Measurements from ENCODE around the gene FUT8.

Gene FUT8

GRCh38 chr14:65412032-65412846, at the start of gene FUT8:
Gene FUT8 (plus strand): TSS chr14:65412730. CDS start chr14:65561564, 148,834 bp downstream.
- H3K4me2 ChIP-seq (ENCODE audit: insufficient read depth, low read length): peak within 1 kb of the TSS; percentile 76
- H3K79me2 ChIP-seq (ENCODE audit: insufficient read depth, low read length): peaks cover 51% of the 10 kb centered on the region
- no peak for TF ChIP-seq EZH2 (IDR thresholded peaks at IDR 0.05; ENCODE audit: borderline replicate concordance, low read depth, low read length, severe bottlenecking)
- peak; percentile 71 for TF ChIP-seq CTCF (IDR thresholded peaks at IDR 0.05; ENCODE audit: borderline replicate concordance, extremely low read depth, low read length, poor library complexity, severe bottlenecking)
- no peaks in the 10 kb centered on the region for H3K9me3 ChIP-seq (ENCODE audit: insufficient read depth, low read length, severe bottlenecking)
- peak within 1 kb of the TSS; percentile 88 for H3K27ac ChIP-seq (ENCODE audit: low read length)
- peaks cover 42% of the 10 kb centered on the region for H3K4me1 ChIP-seq (ENCODE audit: insufficient read depth, low read length)
- no peaks in the 10 kb centered on the region for H3K27me3 ChIP-seq (ENCODE audit: insufficient read depth, low read length, poor library complexity)
- peak within 1 kb of the TSS; percentile 91 for H2AFZ ChIP-seq (ENCODE audit: low read depth, low read length)
- H3K9ac ChIP-seq (ENCODE audit: low read depth, low read length): peak within 1 kb of the TSS; percentile 84
- ATAC-seq (ENCODE audit: insufficient read depth, low read depth) (peak; percentile 85), DNase-seq (peak; percentile 98)
- peaks cover 14% of the 10 kb centered on the region; the same call in 1 of the 2 replicates for H4K20me1 ChIP-seq (ENCODE audit: insufficient read depth, low read length)
- no peaks in the 10 kb centered on the region for H3K36me3 ChIP-seq (ENCODE audit: insufficient read depth, low read length)
- H3K4me3 ChIP-seq (ENCODE audit: low read depth in 1 of 2, low read length in 2 of 2): peak within 1 kb of the TSS; percentile 66 to 79

- H3K27ac ChIP-seq (ENCODE audit: low read length): no peak overlapping the region
- no peak overlapping the region for H3K4me2 ChIP-seq (ENCODE audit: insufficient read depth, low read length)
- no peak for DNase-seq
- H2AFZ ChIP-seq (ENCODE audit: low read depth, low read length): no peak overlapping the region
- TF ChIP-seq EZH2 (IDR thresholded peaks at IDR 0.05; ENCODE audit: borderline replicate concordance, low read depth, low read length, severe bottlenecking): no peak
- TF ChIP-seq CTCF (IDR thresholded peaks at IDR 0.05; ENCODE audit: borderline replicate concordance, extremely low read depth, low read length, poor library complexity, severe bottlenecking): no peak
- no peaks in the 10 kb centered on the region for H3K36me3 ChIP-seq (ENCODE audit: insufficient read depth, low read length)
- ATAC-seq (ENCODE audit: insufficient read depth, low read depth): no peak
- H3K27me3 ChIP-seq (ENCODE audit: insufficient read depth, low read length, poor library complexity): no peaks in the 10 kb centered on the region
- H3K4me1 ChIP-seq (ENCODE audit: insufficient read depth, low read length): no peaks in the 10 kb centered on the region
- no peak overlapping the region for H3K4me3 ChIP-seq (ENCODE audit: low read depth in 1 of 2, low read length in 2 of 2)
- H3K9ac ChIP-seq (ENCODE audit: low read depth, low read length): no peak overlapping the region
- no peaks in the 10 kb centered on the region for H3K79me2 ChIP-seq (ENCODE audit: insufficient read depth, low read length)
- no peaks in the 10 kb centered on the region for H4K20me1 ChIP-seq (ENCODE audit: insufficient read depth, low read length)
- H3K9me3 ChIP-seq (ENCODE audit: insufficient read depth, low read length, severe bottlenecking): no peaks in the 10 kb centered on the region
Measured at GRCh38 chr14:65366802-65367565, 45.5 kb upstream of the FUT8 start.

- Histone ChIP-seq H3K79me2 (ENCODE audit: insufficient read depth, low read length) (no peaks in the 10 kb centered on the region), H3K36me3 (ENCODE audit: insufficient read depth, low read length) (no peaks in the 10 kb centered on the region), H2AFZ (ENCODE audit: low read depth, low read length) (no peak overlapping the region), H3K27me3 (ENCODE audit: insufficient read depth, low read length, poor library complexity) (no peaks in the 10 kb centered on the region), H3K9ac (ENCODE audit: low read depth, low read length) (no peak overlapping the region), H3K4me1 (ENCODE audit: insufficient read depth, low read length) (no peaks in the 10 kb centered on the region), H3K27ac (ENCODE audit: low read length) (no peak overlapping the region), H3K9me3 (ENCODE audit: insufficient read depth, low read length, severe bottlenecking) (no peaks in the 10 kb centered on the region), H3K4me2 (ENCODE audit: insufficient read depth, low read length) (no peak overlapping the region), H3K4me3 (ENCODE audit: low read depth in 1 of 2, low read length in 2 of 2) (no peak overlapping the region), H4K20me1 (ENCODE audit: insufficient read depth, low read length) (no peaks in the 10 kb centered on the region)
- TF ChIP-seq CTCF (IDR thresholded peaks at IDR 0.05; ENCODE audit: borderline replicate concordance, extremely low read depth, low read length, poor library complexity, severe bottlenecking): no peak
- no peak for TF ChIP-seq EZH2 (IDR thresholded peaks at IDR 0.05; ENCODE audit: borderline replicate concordance, low read depth, low read length, severe bottlenecking)
- no peak for DNase-seq
- no peak for ATAC-seq (ENCODE audit: insufficient read depth, low read depth)
Measured at GRCh38 chr14:65369560-65369959, 43.0 kb upstream of the FUT8 start.

Data from DND-41 (cell line).